HL-60 (cell line): Measurements from ENCODE around the gene C11orf86.
"Not testable (repeated sequence)": the region's sequence is repeated elsewhere in the genome, so short reads cannot be mapped to it uniquely, and the experiment has no call there.

Source experiments
- DNase-seq, 2 experiments: peaks; one replicate each; pipeline ENCODE4 v3.0.0-alpha.2; 2010 to 2020; ENCODE audit warnings: low read depth in 1 of 2, low spot score in 1 of 2
- H3K27ac ChIP-seq: fragments of 250-450 bp; sonication (Bioruptor Pico); replicated peaks from 2 replicates; pipeline ENCODE4 v1.5.1; 2020; ENCODE audit warnings: mild to moderate bottlenecking, moderate library complexity
- H3K27me3 ChIP-seq: fragments of 250-450 bp; sonication (Bioruptor Pico); 2 replicates; pipeline ENCODE4 v1.5.1; 2021; ENCODE audit warnings: mild to moderate bottlenecking, moderate library complexity; ENCODE audit not compliant: insufficient read depth, poor library complexity, severe bottlenecking
- H3K4me3 ChIP-seq: replicated peaks from 2 replicates; pipeline ENCODE4 v1.5.1; 2011; ENCODE audit warnings: mild to moderate bottlenecking, control low read depth, low read length; ENCODE audit not compliant: insufficient read depth
- CTCF ChIP-seq: IDR thresholded peaks from one replicate; pipeline ENCODE4 v1.5.1; 2011; ENCODE audit warnings: low read length, control low read depth, inconsistent platforms; ENCODE audit not compliant: insufficient read depth
- GABPA ChIP-seq: IDR thresholded peaks from 2 replicates; pipeline ENCODE4 v1.6.1; 2012; ENCODE audit warnings: low read depth
- POLR2AphosphoS5 ChIP-seq: IDR thresholded peaks from 2 replicates; pipeline ENCODE4 v1.6.1; 2012; ENCODE audit warnings: low read depth
- REST ChIP-seq: IDR thresholded peaks from 2 replicates; pipeline ENCODE4 v1.6.1; 2012; ENCODE audit warnings: low read depth; ENCODE audit not compliant: insufficient replicate concordance
- SPI1 ChIP-seq: IDR thresholded peaks from 2 replicates; pipeline ENCODE4 v1.6.1; 2012; ENCODE audit warnings: low read depth, mild to moderate bottlenecking, borderline replicate concordance

The C11orf86 gene

GRCh38 chr11:66957971-66958231 lies 17.2 kb upstream of the C11orf86 start:
- no peak for TF ChIP-seq REST
- DNase-seq: no peak
- Histone ChIP-seq H3K4me3 (no peak overlapping the region), H3K27ac (no peak overlapping the region), H3K27me3 (peaks cover 29% of the 10 kb centered on the region)

- Histone ChIP-seq H3K4me3 (peak within 1 kb of the TSS; percentile 11), H3K27ac (no peak within 1 kb of the TSS), H3K27me3 (peaks cover 25% of the 10 kb centered on the region)
- DNase-seq: peak; percentile 56 to 87
- no peak for TF ChIP-seq CTCF
- TF ChIP-seq GABPA: no peak
- no peak for TF ChIP-seq POLR2AphosphoS5
- TF ChIP-seq REST: no peak
- TF ChIP-seq SPI1: peak; percentile 21; the same call in 1 of the 2 replicates
Measured at GRCh38 chr11:66958232-66958955, 16.7 kb upstream of the C11orf86 start, which contains the start of gene PC. Gene PC (minus strand): TSS chr11:66958383. CDS start chr11:66872159, 86,224 bp downstream.

- Histone ChIP-seq H3K27ac (no peak overlapping the region), H3K27me3 (peaks cover 25% of the 10 kb centered on the region), H3K4me3 (no peak overlapping the region)
- no peak for DNase-seq
- no peak for TF ChIP-seq SPI1
- TF ChIP-seq CTCF: no peak
- TF ChIP-seq REST: no peak
- no peak for TF ChIP-seq POLR2AphosphoS5
- TF ChIP-seq GABPA: no peak
Measured at GRCh38 chr11:66958956-66959274, 16.2 kb upstream of the C11orf86 start.

GRCh38 chr11:66961691-66962213 lies 13.4 kb upstream of the C11orf86 start:
- peaks cover 19% of the 10 kb centered on the region for H3K27me3 ChIP-seq
- not testable (repeated sequence) for H3K4me3 ChIP-seq, H3K27ac ChIP-seq, DNase-seq
